Measurements from ENCODE around the gene SMARCA2.

SMARCA2 gene

DNA sequence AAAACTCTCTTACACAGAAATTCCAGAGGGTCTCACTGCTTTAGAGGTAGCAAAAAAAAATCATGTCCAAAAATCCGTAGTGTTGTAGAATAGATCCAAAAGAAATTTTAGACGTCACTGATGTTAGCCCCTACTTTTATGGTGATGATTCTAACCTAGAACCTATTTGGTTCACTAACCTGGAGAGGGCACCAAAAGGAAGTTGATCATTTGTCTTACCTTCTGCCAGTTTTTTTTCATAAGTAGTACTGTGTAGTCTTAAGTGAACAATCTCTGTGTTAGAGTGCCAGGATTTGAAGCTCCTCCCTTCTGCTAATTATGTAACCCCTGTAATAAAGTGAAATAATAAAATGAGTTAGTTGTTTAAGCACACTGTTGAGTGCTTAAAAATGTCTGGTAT lies 215.2 kb downstream of the SMARCA2 start:
- Histone ChIP-seq H3F3A (ENCODE audit: insufficient read depth) (no peaks in the 10 kb centered on the region), H3K27ac (ENCODE audit: low read depth, low read length) (no peak overlapping the region), H2AFZ (ENCODE audit: low read depth, low read length, severe bottlenecking) (no peak overlapping the region), H3K27me3 (ENCODE audit: low read length) (no peaks in the 10 kb centered on the region), H3K9me2 (replicated peaks; ENCODE audit: insufficient read depth, low read length) (no peaks in the 10 kb centered on the region), H3K36me3 (ENCODE audit: low read length) (no peaks in the 10 kb centered on the region), H4K20me1 (ENCODE audit: low read depth, low read length) (no peaks in the 10 kb centered on the region), H3K4me2 (ENCODE audit: low read depth, low read length, poor library complexity, severe bottlenecking) (no peak overlapping the region), H3K9ac (ENCODE audit: low read length) (no peak overlapping the region), H3K4me3 (ENCODE audit: insufficient read depth, low read length, poor library complexity, severe bottlenecking) (no peak overlapping the region), H3K9me3 (ENCODE audit: insufficient read depth, low read length) (no peaks in the 10 kb centered on the region), H3K79me2 (ENCODE audit: insufficient read depth, low read length) (no peaks in the 10 kb centered on the region)
- TF ChIP-seq EZH2phosphoT487 (conservative IDR thresholded peaks at IDR 0.05; ENCODE audit: low read length), result no peak
- TF ChIP-seq, protein P1, sequence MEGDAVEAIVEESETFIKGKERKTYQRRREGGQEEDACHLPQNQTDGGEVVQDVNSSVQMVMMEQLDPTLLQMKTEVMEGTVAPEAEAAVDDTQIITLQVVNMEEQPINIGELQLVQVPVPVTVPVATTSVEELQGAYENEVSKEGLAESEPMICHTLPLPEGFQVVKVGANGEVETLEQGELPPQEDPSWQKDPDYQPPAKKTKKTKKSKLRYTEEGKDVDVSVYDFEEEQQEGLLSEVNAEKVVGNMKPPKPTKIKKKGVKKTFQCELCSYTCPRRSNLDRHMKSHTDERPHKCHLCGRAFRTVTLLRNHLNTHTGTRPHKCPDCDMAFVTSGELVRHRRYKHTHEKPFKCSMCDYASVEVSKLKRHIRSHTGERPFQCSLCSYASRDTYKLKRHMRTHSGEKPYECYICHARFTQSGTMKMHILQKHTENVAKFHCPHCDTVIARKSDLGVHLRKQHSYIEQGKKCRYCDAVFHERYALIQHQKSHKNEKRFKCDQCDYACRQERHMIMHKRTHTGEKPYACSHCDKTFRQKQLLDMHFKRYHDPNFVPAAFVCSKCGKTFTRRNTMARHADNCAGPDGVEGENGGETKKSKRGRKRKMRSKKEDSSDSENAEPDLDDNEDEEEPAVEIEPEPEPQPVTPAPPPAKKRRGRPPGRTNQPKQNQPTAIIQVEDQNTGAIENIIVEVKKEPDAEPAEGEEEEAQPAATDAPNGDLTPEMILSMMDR (IDR thresholded peaks at IDR 0.05; ENCODE audit: insufficient read depth, low read length, poor library complexity, severe bottlenecking), result no peak

DNA sequence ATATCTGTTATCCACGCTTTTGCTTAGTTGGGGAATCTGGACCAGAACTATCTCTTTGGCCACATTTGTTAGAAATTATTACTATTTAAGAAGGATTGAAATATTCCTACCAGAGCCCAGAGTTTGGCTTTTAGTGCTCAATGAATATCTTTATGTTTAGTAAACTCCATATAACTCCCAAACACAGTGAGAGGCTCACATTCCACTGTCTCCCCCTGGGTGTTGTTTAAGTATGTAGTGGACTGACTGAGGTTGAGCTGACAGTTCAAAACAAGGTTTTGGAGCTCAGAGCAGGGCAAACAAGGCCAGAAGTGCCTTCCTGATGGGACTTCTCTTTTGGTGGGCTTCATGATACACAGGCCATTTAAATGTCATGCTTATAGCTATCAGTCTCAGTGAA lies 216.0 kb downstream of the SMARCA2 start:
- H3K9ac ChIP-seq (ENCODE audit: low read length), result no peak overlapping the region
- H3K36me3 ChIP-seq (ENCODE audit: low read length), result no peaks in the 10 kb centered on the region
- H3K27me3 ChIP-seq (ENCODE audit: low read length), result no peaks in the 10 kb centered on the region
- H4K20me1 ChIP-seq (ENCODE audit: low read depth, low read length), result no peaks in the 10 kb centered on the region
- TF ChIP-seq, protein P1 (IDR thresholded peaks at IDR 0.05; ENCODE audit: insufficient read depth, low read length, poor library complexity, severe bottlenecking), result no peak
- TF ChIP-seq EZH2phosphoT487 (conservative IDR thresholded peaks at IDR 0.05; ENCODE audit: low read length), result no peak
- no peak overlapping the region for H3K4me2 ChIP-seq (ENCODE audit: low read depth, low read length, poor library complexity, severe bottlenecking)
- no peaks in the 10 kb centered on the region for H3K9me2 ChIP-seq (replicated peaks; ENCODE audit: insufficient read depth, low read length)
- no peak overlapping the region for H3K27ac ChIP-seq (ENCODE audit: low read depth, low read length)
- H2AFZ ChIP-seq (ENCODE audit: low read depth, low read length, severe bottlenecking), result no peak overlapping the region
- H3K9me3 ChIP-seq (ENCODE audit: insufficient read depth, low read length), result no peaks in the 10 kb centered on the region
- H3F3A ChIP-seq (ENCODE audit: insufficient read depth), result no peaks in the 10 kb centered on the region
- no peaks in the 10 kb centered on the region for H3K79me2 ChIP-seq (ENCODE audit: insufficient read depth, low read length)
- no peak overlapping the region for H3K4me3 ChIP-seq (ENCODE audit: insufficient read depth, low read length, poor library complexity, severe bottlenecking)

DNA sequence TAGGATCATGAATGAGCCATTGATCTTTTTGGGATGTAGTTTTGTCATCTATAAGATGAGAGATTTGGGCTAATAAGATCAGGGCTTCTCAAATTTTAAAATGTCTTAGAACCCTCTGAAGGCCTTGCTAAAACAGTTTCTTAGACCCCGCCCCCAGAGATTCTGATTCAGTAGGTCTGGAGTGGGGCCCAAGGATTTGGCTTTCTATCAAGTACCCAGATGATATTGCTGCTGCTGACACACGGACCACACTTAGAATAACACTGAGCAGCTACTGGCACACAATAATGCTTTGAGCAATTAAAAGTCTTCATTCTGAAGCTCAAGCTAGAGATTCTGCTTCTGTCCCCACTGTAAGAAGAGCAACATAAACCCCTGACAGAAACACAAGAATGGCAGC lies 216.7 kb downstream of the SMARCA2 start:
- Histone ChIP-seq H3K79me2 (ENCODE audit: insufficient read depth, low read length) (no peaks in the 10 kb centered on the region), H3K4me2 (ENCODE audit: low read depth, low read length, poor library complexity, severe bottlenecking) (no peak overlapping the region), H4K20me1 (ENCODE audit: low read depth, low read length) (no peaks in the 10 kb centered on the region), H2AFZ (ENCODE audit: low read depth, low read length, severe bottlenecking) (no peak overlapping the region), H3K9me2 (replicated peaks; ENCODE audit: insufficient read depth, low read length) (no peaks in the 10 kb centered on the region), H3K27me3 (ENCODE audit: low read length) (no peaks in the 10 kb centered on the region), H3F3A (ENCODE audit: insufficient read depth) (no peaks in the 10 kb centered on the region), H3K9ac (ENCODE audit: low read length) (no peak overlapping the region), H3K27ac (ENCODE audit: low read depth, low read length) (no peak overlapping the region), H3K9me3 (ENCODE audit: insufficient read depth, low read length) (no peaks in the 10 kb centered on the region), H3K36me3 (ENCODE audit: low read length) (no peaks in the 10 kb centered on the region), H3K4me3 (ENCODE audit: insufficient read depth, low read length, poor library complexity, severe bottlenecking) (no peak overlapping the region)
- no peak for TF ChIP-seq EZH2phosphoT487 (conservative IDR thresholded peaks at IDR 0.05; ENCODE audit: low read length)
- TF ChIP-seq, protein P1 (IDR thresholded peaks at IDR 0.05; ENCODE audit: insufficient read depth, low read length, poor library complexity, severe bottlenecking), result no peak

Data from SU-DHL-6 (cell line).